Raji (cell line): ENCODE data around the gene PCDHA11.

ENCODE experiments used
- POLR2A ChIP-seq: IDR thresholded peaks from 2 replicates; pipeline ENCODE4 v1.6.1; 2011; ENCODE audit warnings: low read depth, low read length, control low read depth; ENCODE audit not compliant: insufficient read depth

Gene PCDHA11

DNA sequence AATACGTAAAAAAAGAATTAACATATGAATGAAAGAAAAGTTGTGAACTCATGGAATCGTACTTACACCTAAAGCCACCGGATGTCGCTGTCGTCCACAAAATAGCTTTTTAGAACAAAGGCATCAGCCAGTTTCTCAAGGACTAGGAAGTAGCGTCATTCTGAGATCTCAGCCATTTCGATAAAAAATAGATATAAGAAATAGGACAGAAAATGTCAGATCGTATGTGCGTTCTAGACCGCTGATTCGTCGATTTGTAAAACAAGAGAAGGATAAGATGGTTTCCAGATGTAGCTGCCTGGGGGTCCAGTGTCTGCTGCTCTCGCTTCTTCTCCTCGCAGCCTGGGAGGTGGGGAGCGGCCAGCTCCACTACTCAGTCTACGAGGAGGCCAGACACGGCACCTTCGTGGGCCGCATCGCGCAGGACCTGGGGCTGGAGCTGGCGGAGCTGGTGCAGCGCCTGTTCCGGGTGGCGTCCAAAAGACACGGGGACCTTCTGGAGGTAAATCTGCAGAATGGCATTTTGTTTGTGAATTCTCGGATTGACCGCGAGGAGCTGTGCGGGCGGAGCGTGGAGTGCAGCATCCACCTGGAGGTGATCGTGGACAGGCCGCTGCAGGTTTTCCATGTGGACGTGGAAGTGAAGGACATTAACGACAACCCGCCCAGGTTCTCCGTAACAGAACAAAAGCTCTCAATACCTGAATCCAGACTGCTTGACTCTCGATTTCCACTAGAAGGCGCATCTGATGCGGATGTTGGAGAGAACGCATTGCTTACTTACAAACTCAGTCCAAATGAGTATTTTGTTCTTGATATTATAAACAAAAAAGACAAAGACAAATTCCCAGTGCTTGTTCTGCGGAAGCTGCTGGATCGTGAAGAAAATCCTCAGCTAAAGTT is 12.7 kb upstream of the PCDHA11 start, which contains the start of gene PCDHA10:
TSS of gene PCDHA10 (plus strand) at position 126 of the 903 bp plus-strand sequence. CDS start at position 278, 152 bp downstream.
- TF ChIP-seq POLR2A: no peak

DNA sequence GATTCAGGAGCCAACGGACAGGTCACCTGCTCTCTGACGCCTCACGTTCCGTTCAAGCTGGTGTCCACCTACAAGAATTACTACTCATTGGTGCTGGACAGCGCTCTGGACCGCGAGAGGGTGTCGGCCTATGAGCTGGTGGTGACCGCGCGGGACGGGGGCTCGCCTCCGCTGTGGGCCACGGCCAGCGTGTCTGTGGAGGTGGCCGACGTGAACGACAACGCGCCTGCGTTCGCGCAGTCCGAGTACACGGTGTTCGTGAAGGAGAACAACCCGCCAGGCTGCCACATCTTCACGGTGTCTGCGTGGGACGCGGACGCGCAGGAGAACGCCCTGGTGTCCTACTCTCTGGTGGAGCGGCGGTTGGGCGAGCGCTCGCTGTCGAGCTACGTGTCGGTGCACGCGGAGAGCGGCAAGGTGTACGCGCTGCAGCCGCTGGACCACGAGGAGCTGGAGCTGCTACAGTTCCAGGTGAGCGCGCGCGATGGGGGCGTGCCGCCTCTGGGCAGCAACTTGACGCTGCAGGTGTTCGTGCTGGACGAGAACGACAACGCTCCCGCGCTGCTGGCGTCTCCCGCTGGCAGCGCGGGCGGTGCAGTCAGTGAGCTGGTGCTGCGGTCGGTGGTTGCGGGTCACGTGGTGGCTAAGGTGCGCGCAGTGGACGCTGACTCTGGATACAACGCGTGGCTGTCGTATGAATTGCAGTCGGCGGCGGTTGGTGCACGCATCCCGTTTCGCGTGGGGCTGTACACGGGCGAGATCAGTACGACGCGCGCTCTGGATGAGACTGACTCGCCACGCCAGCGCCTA is 11.4 kb upstream of the PCDHA11 start:
- no peak for TF ChIP-seq POLR2A

DNA sequence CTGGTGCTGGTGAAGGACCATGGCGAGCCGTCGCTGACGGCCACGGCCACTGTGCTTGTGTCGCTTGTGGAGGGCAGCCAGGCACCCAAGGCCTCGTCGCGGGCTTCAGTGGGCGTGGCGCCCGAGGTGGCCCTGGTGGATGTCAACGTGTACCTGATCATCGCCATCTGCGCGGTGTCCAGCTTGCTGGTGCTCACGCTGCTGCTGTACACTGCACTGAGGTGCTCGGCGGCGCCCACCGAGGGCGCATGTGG is 10.8 kb upstream of the PCDHA11 start:
- no peak for TF ChIP-seq POLR2A

DNA sequence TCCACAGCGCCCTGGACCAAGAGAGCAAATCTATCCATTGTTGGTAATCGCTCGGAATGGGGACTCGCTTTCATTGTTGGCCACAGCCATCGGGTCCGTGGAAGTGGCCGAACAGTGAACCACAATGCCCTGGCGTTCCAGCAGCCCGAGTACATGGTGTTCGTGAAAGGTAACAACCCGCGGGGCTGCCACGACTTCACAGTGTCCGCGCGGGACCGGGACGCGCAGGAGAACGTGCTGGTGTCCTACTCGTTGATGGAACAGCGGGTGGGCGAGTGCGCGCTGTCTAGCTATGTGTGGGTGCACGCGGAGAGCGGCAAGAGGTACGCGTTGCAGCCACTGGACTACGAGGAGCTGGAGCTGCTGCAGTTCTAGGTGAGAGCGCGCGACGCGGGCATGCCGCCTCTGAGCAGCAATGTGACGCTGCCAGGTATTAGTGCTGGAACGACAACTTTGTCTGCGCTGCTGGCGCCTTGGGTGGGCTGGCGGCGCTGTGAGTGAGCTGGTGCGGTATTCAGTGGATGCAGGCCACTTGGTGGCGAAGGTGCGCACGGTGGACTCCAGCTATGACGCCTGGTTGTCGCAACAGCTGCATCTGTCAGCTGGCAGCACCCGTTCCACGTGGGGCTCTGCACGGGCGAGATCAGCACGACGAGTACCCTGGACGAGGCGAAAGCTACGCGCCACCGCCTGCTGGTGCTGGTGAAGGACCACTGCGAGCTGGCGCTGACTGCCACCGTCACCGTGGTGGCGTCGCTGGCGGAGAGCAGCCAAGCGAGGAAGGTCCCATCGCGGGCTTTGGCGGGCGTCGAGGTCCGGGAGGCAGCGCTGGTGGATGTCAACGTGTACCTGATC is 6.1 kb upstream of the PCDHA11 start:
- TF ChIP-seq POLR2A: no peak

DNA sequence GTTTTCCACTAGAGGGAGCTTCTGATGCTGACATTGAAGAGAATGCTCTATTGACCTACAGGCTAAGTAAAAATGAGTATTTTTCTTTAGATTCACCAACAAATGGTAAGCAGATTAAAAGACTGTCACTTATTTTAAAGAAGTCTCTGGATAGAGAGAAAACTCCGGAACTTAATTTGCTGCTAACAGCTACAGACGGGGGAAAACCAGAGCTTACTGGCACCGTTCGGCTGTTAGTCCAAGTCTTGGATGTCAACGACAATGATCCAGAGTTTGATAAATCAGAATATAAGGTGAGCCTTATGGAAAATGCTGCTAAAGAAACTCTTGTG is 764 bp downstream of the PCDHA11 start:
- TF ChIP-seq POLR2A: no peak

DNA sequence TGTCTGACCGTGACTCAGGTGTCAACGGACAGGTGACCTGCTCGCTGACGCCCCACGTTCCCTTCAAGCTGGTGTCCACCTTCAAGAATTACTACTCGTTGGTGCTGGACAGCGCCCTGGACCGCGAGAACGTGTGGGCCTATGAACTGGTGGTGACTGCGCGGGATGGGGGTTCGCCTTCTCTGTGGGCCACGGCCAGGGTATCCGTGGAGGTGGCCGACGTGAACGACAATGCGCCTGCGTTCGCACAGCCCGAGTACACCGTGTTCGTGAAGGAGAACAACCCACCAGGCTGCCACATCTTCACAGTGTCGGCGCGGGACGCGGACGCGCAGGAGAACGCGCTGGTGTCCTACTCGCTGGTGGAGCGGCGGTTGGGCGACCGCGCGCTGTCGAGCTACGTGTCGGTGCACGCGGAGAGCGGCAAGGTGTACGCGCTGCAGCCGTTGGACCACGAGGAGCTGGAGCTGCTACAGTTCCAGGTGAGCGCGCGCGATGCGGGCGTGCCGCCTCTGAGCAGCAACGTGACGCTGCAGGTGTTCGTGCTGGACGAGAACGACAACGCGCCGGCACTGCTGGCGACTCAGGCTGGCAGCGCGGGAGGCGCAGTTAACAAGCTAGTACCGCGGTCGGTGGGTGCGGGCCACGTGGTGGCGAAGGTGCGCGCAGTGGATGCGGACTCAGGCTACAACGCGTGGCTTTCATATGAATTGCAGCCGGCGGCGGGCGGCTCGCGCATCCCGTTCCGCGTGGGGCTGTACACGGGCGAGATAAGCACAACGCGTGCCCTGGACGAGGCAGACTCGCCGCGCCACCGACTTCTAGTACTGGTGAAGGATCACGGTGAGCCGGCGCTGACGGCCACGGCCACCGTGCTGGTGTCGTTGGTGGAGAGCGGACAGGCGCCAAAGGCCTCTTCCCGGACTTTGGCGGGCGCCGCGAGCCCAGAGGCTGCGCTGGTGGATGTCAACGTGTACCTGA is 1.8 kb downstream of the PCDHA11 start:
- no peak for TF ChIP-seq POLR2A

DNA sequence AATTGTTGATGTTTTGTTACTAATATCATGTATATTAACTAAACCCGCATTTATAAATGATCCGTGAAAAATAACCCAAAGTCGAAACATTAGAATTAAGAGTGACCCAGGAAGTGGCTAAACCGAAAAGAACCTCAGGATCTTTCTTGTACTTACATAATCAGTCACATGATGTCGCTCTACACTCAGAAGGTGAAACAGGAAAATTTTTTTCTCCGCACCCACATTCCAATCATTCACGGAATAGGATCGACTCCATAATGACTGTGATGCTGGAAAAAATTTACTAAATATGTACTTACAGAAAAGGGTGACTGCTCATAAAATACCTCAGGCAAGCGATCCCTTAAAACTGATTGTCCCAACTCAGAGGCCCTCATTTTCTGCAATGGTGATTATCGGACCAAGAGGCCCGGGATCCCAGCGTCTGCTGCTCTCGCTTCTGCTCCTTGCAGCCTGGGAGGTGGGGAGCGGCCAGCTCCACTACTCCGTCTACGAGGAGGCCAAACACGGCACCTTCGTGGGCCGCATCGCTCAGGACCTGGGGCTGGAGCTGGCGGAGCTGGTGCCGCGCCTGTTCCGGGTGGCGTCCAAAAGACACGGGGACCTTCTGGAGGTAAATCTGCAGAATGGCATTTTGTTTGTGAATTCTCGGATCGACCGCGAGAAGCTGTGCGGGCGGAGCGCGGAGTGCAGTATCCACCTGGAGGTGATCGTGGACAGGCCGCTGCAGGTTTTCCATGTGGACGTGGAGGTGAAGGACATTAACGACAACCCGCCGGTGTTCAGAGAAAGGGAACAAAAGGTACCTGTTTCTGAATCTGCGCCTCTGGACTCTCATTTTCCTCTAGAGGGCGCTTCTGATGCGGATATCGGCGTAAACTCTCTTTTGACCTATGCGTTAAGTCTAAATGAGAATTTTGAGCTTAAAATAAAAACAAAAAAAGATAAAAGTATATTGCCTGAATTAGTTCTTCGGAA is 6.6 kb downstream of the PCDHA11 start, which contains the start of gene PCDHA12:
TSS of gene PCDHA12 (plus strand) at position 224 of the 981 bp plus-strand sequence. CDS start at position 389, 165 bp downstream.
- TF ChIP-seq POLR2A: no peak

DNA sequence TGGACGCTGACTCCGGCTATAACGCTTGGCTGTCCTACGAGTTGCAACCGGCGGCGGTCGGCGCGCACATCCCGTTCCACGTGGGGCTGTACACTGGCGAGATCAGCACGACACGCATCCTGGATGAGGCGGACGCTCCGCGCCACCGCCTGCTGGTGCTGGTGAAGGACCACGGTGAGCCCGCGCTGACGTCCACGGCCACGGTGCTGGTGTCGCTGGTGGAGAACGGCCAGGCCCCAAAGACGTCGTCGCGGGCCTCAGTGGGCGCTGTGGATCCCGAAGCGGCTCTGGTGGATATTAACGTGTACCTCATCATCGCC is 8.5 kb downstream of the PCDHA11 start:
- no peak for TF ChIP-seq POLR2A

DNA sequence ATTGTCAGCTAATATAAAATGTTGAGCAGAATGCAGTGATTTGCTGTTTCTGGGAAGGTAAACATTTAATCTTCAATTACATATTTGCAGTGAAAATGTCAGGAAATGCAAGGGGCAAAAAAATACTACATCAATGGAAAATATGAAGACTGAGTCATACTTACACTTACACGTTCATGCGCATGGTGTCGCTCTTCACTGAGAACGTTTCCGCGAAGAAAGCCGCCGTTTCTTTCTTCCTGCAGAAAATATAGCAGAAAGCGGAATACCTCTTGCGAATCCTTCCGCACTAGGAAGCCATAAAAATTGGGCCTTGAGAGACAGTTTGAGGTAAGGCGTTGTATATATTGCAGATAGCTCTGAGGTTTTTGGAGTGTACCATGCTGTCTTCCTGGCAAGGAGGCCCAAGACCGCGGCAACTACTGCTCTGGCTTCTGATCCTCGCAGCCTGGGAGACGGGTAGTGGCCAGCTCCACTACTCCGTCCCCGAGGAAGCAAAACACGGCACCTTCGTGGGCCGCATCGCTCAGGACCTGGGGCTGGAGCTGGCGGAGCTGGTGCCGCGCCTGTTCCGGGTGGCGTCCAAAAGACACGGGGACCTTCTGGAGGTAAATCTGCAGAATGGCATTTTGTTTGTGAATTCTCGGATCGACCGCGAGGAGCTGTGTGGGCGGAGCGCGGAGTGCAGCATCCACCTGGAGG is 13.3 kb downstream of the PCDHA11 start, which contains the start of gene PCDHA13:
TSS of gene PCDHA13 (plus strand) at position 236 of the 702 bp plus-strand sequence. CDS start at position 381, 145 bp downstream.
- TF ChIP-seq POLR2A: no peak

DNA sequence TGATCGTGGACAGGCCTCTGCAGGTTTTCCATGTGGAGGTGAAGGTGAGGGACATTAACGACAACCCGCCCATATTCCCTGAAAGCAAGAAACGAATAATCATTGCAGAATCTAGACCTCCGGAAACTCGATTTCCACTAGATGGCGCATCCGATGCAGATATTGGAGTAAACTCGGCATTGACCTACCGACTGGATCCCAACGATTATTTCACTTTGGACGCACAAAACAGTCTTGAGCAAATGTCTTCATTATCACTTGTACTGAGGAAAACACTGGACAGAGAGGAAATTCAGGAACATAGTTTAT is 13.8 kb downstream of the PCDHA11 start:
- no peak for TF ChIP-seq POLR2A

DNA sequence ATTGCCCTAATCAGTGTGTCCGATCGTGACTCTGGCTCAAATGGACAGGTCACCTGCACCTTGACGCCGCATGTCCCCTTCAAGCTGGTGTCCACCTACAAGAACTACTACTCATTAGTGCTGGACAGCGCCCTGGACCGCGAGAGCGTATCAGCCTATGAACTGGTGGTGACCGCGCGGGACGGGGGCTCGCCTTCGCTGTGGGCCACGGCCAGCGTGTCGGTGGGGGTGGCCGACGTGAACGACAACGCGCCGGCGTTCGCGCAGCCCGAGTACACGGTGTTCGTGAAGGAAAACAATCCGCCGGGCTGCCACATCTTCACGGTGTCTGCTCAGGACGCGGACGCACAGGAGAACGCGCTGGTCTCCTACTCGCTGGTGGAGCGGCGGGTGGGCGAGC is 14.6 kb downstream of the PCDHA11 start:
- TF ChIP-seq POLR2A: no peak

DNA sequence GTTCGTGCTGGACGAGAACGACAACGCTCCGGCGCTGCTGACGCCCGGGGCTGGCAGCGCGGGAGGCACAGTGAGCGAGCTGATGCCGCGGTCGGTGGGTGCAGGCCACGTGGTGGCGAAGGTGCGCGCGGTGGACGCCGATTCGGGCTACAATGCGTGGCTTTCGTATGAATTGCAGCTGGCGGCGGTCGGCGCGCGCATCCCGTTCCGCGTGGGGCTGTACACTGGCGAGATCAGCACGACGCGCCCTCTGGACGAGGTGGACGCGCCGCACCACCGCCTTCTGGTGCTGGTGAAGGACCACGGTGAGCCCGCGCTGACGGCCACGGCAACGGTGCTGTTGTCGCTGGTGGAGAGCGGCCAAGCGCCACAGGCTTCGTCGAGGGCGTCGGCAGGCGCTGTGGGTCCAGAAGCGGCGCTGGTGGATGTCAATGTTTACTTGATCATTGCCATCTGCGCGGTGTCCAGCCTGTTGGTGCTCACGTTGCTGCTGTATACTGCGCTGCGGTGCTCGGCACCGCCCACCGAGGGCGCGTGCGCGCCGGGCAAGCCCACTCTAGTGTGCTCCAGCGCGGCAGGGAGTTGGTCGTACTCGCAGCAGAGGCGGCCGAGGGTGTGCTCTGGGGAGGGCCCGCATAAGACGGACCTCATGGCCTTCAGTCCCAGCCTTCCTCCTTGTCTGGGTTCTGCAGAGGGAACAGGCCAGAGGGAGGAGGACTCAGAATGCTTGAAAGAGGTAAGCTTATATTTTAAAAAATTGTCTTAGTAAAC is 15.4 kb downstream of the PCDHA11 start:
- no peak for TF ChIP-seq POLR2A
